ENCODE measurements around the gene ARAP3.

The ARAP3 gene

DNA sequence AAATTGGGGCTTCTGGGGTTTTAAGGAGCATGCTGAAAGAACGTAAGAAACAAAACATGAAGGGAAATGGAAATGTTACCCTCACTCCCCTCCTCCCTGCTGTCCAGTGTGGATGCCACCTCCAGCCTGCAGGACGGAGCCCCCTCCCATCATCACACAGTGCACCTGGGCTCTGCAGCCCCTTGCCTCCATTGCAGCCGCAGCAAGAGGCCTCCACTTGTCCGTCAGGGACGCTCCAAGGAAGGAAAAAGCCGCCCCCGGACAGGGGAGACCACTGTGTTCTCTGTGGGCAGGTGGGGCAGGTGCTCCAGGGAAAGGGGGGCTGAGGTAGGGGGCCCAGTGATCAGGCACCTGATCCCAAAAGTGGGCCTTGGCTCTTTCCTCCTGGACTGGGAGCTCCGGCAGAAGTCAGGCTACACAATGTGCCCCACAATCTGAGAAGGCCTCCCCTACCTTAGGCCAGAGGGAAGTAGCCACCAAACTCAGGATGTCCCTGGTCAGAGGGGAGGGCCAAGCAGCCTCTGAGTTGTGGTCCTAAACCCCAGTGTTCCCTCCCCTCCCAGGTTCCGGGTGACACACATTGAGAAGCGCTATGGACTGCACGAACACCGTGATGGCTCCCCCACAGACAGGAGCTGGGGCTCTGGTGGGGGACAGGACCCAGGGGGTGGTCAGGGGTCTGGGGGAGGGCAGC, 42.5 kb downstream of the ARAP3 start:
- Histone ChIP-seq H3K4me1 (ENCODE audit: insufficient read depth, low read length) (peaks cover 3% of the 10 kb centered on the region), H3K4me3 (ENCODE audit: low read length) (no peak overlapping the region), H3K36me3 (ENCODE audit: insufficient read depth, low read length) (peaks cover 35% of the 10 kb centered on the region), H3K9ac (ENCODE audit: low read depth, low read length) (no peak overlapping the region), H3K27me3 (ENCODE audit: insufficient read depth, low read length) (peaks cover 7% of the 10 kb centered on the region; the same call in 1 of the 2 replicates), H3K27ac (ENCODE audit: low read depth, low read length) (no peak overlapping the region), H3K9me3 (ENCODE audit: insufficient read depth, low read depth, low read length) (no peaks in the 10 kb centered on the region)
- WGBS, result 89% methylated on average over 12 of the region's 12 CpGs

- Histone ChIP-seq H3K36me3 (ENCODE audit: insufficient read depth, low read length) (peaks cover 29% of the 10 kb centered on the region), H3K4me3 (ENCODE audit: low read length) (no peak overlapping the region), H3K4me1 (ENCODE audit: insufficient read depth, low read length) (peaks cover 3% of the 10 kb centered on the region), H3K27me3 (ENCODE audit: insufficient read depth, low read length) (peaks cover 7% of the 10 kb centered on the region; the same call in 1 of the 2 replicates), H3K27ac (ENCODE audit: low read depth, low read length) (no peak overlapping the region), H3K9ac (ENCODE audit: low read depth, low read length) (no peak overlapping the region), H3K9me3 (ENCODE audit: insufficient read depth, low read depth, low read length) (no peaks in the 10 kb centered on the region)
- WGBS, result 100% methylated on average over 2 of the region's 2 CpGs
Measured at GRCh38 chr5:141638771-141639170, 43.3 kb downstream of the ARAP3 start.

- H3K27ac ChIP-seq (ENCODE audit: low read depth, low read length), result no peak overlapping the region; the same call in 1 of the 2 replicates
- 8% methylated on average over 39 of the region's 40 CpGs for WGBS
- peaks cover 7% of the 10 kb centered on the region; the same call in 1 of the 2 replicates for H3K27me3 ChIP-seq (ENCODE audit: insufficient read depth, low read length)
- peak overlapping the region; percentile 99 for H3K4me3 ChIP-seq (ENCODE audit: low read length)
- peaks cover 3% of the 10 kb centered on the region for H3K4me1 ChIP-seq (ENCODE audit: insufficient read depth, low read length)
- no peaks in the 10 kb centered on the region for H3K9me3 ChIP-seq (ENCODE audit: insufficient read depth, low read depth, low read length)
- H3K9ac ChIP-seq (ENCODE audit: low read depth, low read length), result peak overlapping the region; percentile 91
- peaks cover 29% of the 10 kb centered on the region for H3K36me3 ChIP-seq (ENCODE audit: insufficient read depth, low read length)
Measured at GRCh38 chr5:141637767-141638419, 44.1 kb downstream of the ARAP3 start.

GRCh38 chr5:141637123-141637766, 44.8 kb downstream of the ARAP3 start:
- under 1% methylated on average over 63 of the region's 63 CpGs for WGBS
- Histone ChIP-seq H3K27ac (ENCODE audit: low read depth, low read length) (peak overlapping the region; percentile 58; the same call in 1 of the 2 replicates), H3K9ac (ENCODE audit: low read depth, low read length) (peak overlapping the region; percentile 91), H3K4me3 (ENCODE audit: low read length) (peak overlapping the region; percentile 99), H3K4me1 (ENCODE audit: insufficient read depth, low read length) (peaks cover 3% of the 10 kb centered on the region), H3K36me3 (ENCODE audit: insufficient read depth, low read length) (peaks cover 30% of the 10 kb centered on the region), H3K9me3 (ENCODE audit: insufficient read depth, low read depth, low read length) (no peaks in the 10 kb centered on the region), H3K27me3 (ENCODE audit: insufficient read depth, low read length) (peaks cover 7% of the 10 kb centered on the region; the same call in 1 of the 2 replicates)

GRCh38 chr5:141636413-141637122, 45.5 kb downstream of the ARAP3 start, which contains the start of the genes HDAC3 and RELL2:
TSS of gene HDAC3 (minus strand) at chr5:141636849. CDS start at chr5:141636790, 59 bp downstream.
TSS of gene RELL2 (plus strand) at chr5:141636997. CDS start at chr5:141638226, 1,229 bp downstream.
- under 1% methylated on average over 55 of the region's 55 CpGs for WGBS
- H3K9me3 ChIP-seq (ENCODE audit: insufficient read depth, low read depth, low read length), result no peaks in the 10 kb centered on the region
- peak within 1 kb of the TSS; percentile 85 for H3K27ac ChIP-seq (ENCODE audit: low read depth, low read length)
- peaks cover 7% of the 10 kb centered on the region; the same call in 1 of the 2 replicates for H3K27me3 ChIP-seq (ENCODE audit: insufficient read depth, low read length)
- peaks cover 31% of the 10 kb centered on the region for H3K36me3 ChIP-seq (ENCODE audit: insufficient read depth, low read length)
- H3K4me3 ChIP-seq (ENCODE audit: low read length), result peak within 1 kb of the TSS; percentile 99
- peak within 1 kb of the TSS; percentile 91 for H3K9ac ChIP-seq (ENCODE audit: low read depth, low read length)
- H3K4me1 ChIP-seq (ENCODE audit: insufficient read depth, low read length), result peaks cover 3% of the 10 kb centered on the region

DNA sequence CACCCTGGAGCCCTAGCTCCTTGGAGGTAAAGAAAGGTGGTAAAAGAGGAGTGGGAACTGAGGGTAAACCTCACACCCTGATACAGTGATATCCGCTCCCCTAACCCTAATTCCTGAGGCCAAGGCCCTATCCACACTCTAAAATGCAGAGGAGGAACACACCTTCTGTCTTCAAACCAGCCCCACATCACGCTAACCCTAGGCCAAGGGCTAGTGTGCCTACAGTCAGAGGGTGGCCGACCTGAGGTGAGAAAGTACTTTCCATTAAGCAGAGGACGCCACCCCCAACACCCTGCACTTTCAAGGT, 46.0 kb downstream of the ARAP3 start:
- Histone ChIP-seq H3K27ac (ENCODE audit: low read depth, low read length) (peak overlapping the region; percentile 85; the same call in 1 of the 2 replicates), H3K4me1 (ENCODE audit: insufficient read depth, low read length) (peaks cover 3% of the 10 kb centered on the region), H3K4me3 (ENCODE audit: low read length) (peak overlapping the region; percentile 99), H3K27me3 (ENCODE audit: insufficient read depth, low read length) (peaks cover 7% of the 10 kb centered on the region; the same call in 1 of the 2 replicates), H3K36me3 (ENCODE audit: insufficient read depth, low read length) (peaks cover 29% of the 10 kb centered on the region), H3K9me3 (ENCODE audit: insufficient read depth, low read depth, low read length) (no peaks in the 10 kb centered on the region), H3K9ac (ENCODE audit: low read depth, low read length) (peak overlapping the region; percentile 91)
- 9% methylated on average over 4 of the region's 4 CpGs for WGBS

GRCh38 chr5:141635646-141636045, 46.4 kb downstream of the ARAP3 start:
- H3K9me3 ChIP-seq (ENCODE audit: insufficient read depth, low read depth, low read length), result no peaks in the 10 kb centered on the region
- 89% methylated on average over 4 of the region's 7 CpGs for WGBS
- H3K27ac ChIP-seq (ENCODE audit: low read depth, low read length), result no peak overlapping the region
- H3K36me3 ChIP-seq (ENCODE audit: insufficient read depth, low read length), result peaks cover 30% of the 10 kb centered on the region
- no peak overlapping the region for H3K9ac ChIP-seq (ENCODE audit: low read depth, low read length)
- H3K27me3 ChIP-seq (ENCODE audit: insufficient read depth, low read length), result peaks cover 7% of the 10 kb centered on the region; the same call in 1 of the 2 replicates
- H3K4me1 ChIP-seq (ENCODE audit: insufficient read depth, low read length), result peaks cover 3% of the 10 kb centered on the region
- H3K4me3 ChIP-seq (ENCODE audit: low read length), result peak overlapping the region; percentile 99

GRCh38 chr5:141634720-141635119, 47.3 kb downstream of the ARAP3 start:
- Histone ChIP-seq H3K27ac (ENCODE audit: low read depth, low read length) (no peak overlapping the region), H3K4me3 (ENCODE audit: low read length) (no peak overlapping the region), H3K9ac (ENCODE audit: low read depth, low read length) (no peak overlapping the region), H3K27me3 (ENCODE audit: insufficient read depth, low read length) (peaks cover 7% of the 10 kb centered on the region; the same call in 1 of the 2 replicates), H3K36me3 (ENCODE audit: insufficient read depth, low read length) (peaks cover 35% of the 10 kb centered on the region), H3K9me3 (ENCODE audit: insufficient read depth, low read depth, low read length) (no peaks in the 10 kb centered on the region), H3K4me1 (ENCODE audit: insufficient read depth, low read length) (peaks cover 3% of the 10 kb centered on the region)
- WGBS, result 89% methylated on average over 6 of the region's 6 CpGs

- Histone ChIP-seq H3K36me3 (ENCODE audit: insufficient read depth, low read length) (peaks cover 42% of the 10 kb centered on the region), H3K9ac (ENCODE audit: low read depth, low read length) (no peak overlapping the region), H3K9me3 (ENCODE audit: insufficient read depth, low read depth, low read length) (no peaks in the 10 kb centered on the region), H3K27me3 (ENCODE audit: insufficient read depth, low read length) (peaks cover 7% of the 10 kb centered on the region; the same call in 1 of the 2 replicates), H3K27ac (ENCODE audit: low read depth, low read length) (no peak overlapping the region), H3K4me1 (ENCODE audit: insufficient read depth, low read length) (peaks cover 3% of the 10 kb centered on the region), H3K4me3 (ENCODE audit: low read length) (no peak overlapping the region)
- 95% methylated on average over 4 of the region's 5 CpGs for WGBS
Measured at GRCh38 chr5:141633871-141634561, 48.0 kb downstream of the ARAP3 start.

DNA sequence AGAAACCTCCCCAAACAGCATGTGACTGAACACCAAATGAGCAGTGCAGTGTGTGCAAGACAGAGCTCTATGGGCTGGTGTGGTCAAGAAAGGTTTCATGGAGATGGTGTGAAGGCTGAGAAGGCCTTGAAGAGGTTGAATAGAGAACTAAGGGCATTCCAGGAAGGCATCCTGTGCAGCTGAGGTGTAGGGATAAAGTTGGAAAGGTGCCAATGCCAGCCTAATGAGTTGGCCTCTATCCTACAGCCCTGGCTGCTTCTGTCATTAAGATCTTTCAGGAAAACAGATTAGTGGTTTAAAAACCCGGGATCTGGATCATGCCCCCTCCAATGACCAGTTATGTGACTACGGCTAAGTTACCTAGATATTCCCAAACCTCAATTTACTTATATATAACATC, 49.4 kb downstream of the ARAP3 start:
- H3K36me3 ChIP-seq (ENCODE audit: insufficient read depth, low read length), result peaks cover 56% of the 10 kb centered on the region
- H3K4me3 ChIP-seq (ENCODE audit: low read length), result no peak overlapping the region
- no peaks in the 10 kb centered on the region; the same call in 1 of the 2 replicates for H3K4me1 ChIP-seq (ENCODE audit: insufficient read depth, low read length)
- no peaks in the 10 kb centered on the region for H3K9me3 ChIP-seq (ENCODE audit: insufficient read depth, low read depth, low read length)
- H3K9ac ChIP-seq (ENCODE audit: low read depth, low read length), result no peak overlapping the region
- no peak overlapping the region for H3K27ac ChIP-seq (ENCODE audit: low read depth, low read length)
- WGBS, result 91% methylated on average over 2 of the region's 2 CpGs
- H3K27me3 ChIP-seq (ENCODE audit: insufficient read depth, low read length), result peaks cover 6% of the 10 kb centered on the region; the same call in 1 of the 2 replicates
